Measurements from ENCODE around the gene PPHLN1. TPM values are rescaled to one million over a fixed set of nuclear protein-coding genes. Genes with fewer than 3 reads are reported as not detected.
"Not testable (repeated sequence)": the region's sequence is repeated elsewhere in the genome, so short reads cannot be mapped to it uniquely, and the experiment has no call there.

Gene PPHLN1
- total and polyA plus RNA-seq, 2 donors (not counting 1 experiment from before 2014, with no cell fraction given): 48.8 to 104 TPM

DNA sequence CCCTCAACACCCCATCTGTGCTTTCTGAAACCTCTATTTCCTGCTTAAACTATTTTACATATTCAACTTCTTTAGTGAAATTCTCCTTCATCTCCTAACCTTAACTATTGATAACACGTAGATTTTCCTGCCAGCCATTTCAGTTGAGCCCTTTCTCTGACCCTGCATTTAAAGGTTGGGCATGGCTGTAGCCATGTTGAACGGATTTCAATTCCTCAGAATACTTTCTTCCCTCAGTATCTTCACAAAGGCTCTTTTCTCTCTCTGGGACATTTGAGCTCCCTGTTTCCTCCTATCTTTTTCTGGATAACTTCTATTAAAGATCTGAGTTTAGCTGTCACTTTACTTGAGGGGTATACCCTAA, 1.2 kb downstream of the PPHLN1 start:
- H3K27me3 Mint-ChIP-seq: no peaks in the 10 kb centered on the region
- Histone ChIP-seq H3K9ac (ENCODE audit: low read length) (peak overlapping the region; percentile 84), H3K27ac (ENCODE audit: low read length in 2 of 2) (peak overlapping the region; percentile 64 to 92), H3K27me3 (replicated peaks in 1 of 4; ENCODE audit: control extremely low read depth in 1 of 4, control insufficient read depth in 3 of 4, insufficient read depth in 4 of 4, low read length in 3 of 4) (no peaks in the 10 kb centered on the region), H3K79me2 (ENCODE audit: control insufficient read depth, insufficient read depth, low read length) (peaks cover 70% of the 10 kb centered on the region), H3K4me2 (replicated peaks; ENCODE audit: low read depth, low read length, poor library complexity, severe bottlenecking) (peak overlapping the region; percentile 78), H4K20me1 (ENCODE audit: control insufficient read depth, insufficient read depth, low read length, poor library complexity, severe bottlenecking) (peaks cover 41% of the 10 kb centered on the region), H3K36me3 (replicated peaks in 1 of 2; ENCODE audit: control extremely low read depth in 1 of 2, control insufficient read depth in 1 of 2, extremely low read depth in 1 of 2, insufficient read depth in 2 of 2, low read length in 1 of 2) (peaks cover 0 to 1% of the 10 kb centered on the region in 2 experiments), H2AFZ (ENCODE audit: insufficient read depth, low read depth, low read length, poor library complexity, severe bottlenecking) (peak overlapping the region; percentile 81), H3K4me1 (ENCODE audit: control insufficient read depth in 2 of 2, insufficient read depth in 2 of 2, low read length in 2 of 2) (peaks cover 35 to 39% of the 10 kb centered on the region in 2 donors), H3K4me3 (ENCODE audit: control extremely low read depth in 1 of 5, extremely low read depth in 1 of 5, insufficient read depth in 1 of 5, low read depth in 2 of 5, low read length in 4 of 5) (peak overlapping the region; percentile 60 to 98 (median 84)), H3K9me3 (ENCODE audit: control extremely low read depth in 1 of 3, control insufficient read depth in 2 of 3, insufficient read depth in 1 of 3, low read length in 2 of 3) (no peaks in the 10 kb centered on the region)
- POLR2A ChIA-PET: interaction anchor here (0.6 kb wide), 1 partner anchor 88 kb away, joined by 3 read pairs; no protein-coding TSS in a partner anchor
- ATAC-seq (ENCODE audit: low read depth): no peak
- H3K4me3 Mint-ChIP-seq: peak overlapping the region; percentile 95
- CTCF ChIA-PET: interaction anchor here (1.5 kb wide), 1 partner anchor 45 kb away, joined by 4 read pairs; no protein-coding TSS in a partner anchor
- H3K4me1 Mint-ChIP-seq: peaks cover 66% of the 10 kb centered on the region
- no peaks in the 10 kb centered on the region for H3K9me3 Mint-ChIP-seq (ENCODE audit: insufficient read depth)
- no peak for DNase-seq
- WGBS (ENCODE audit: insufficient coverage): 14% methylated on average over 1 of the region's 2 CpGs
- intact Hi-C loops (cut with micrococcal nuclease): loop anchor here (2.0 to 10.0 kb wide), 4 partner anchors 140 to 1428 kb away; partner anchors contain the start of genes GXYLT1, IRAK4 and PUS7L
- TF ChIP-seq EZH2 (IDR thresholded peaks at IDR 0.05; ENCODE audit: borderline replicate concordance, insufficient read depth, low read depth, low read length, poor library complexity, severe bottlenecking): no peak
- TF ChIP-seq, protein P1, sequence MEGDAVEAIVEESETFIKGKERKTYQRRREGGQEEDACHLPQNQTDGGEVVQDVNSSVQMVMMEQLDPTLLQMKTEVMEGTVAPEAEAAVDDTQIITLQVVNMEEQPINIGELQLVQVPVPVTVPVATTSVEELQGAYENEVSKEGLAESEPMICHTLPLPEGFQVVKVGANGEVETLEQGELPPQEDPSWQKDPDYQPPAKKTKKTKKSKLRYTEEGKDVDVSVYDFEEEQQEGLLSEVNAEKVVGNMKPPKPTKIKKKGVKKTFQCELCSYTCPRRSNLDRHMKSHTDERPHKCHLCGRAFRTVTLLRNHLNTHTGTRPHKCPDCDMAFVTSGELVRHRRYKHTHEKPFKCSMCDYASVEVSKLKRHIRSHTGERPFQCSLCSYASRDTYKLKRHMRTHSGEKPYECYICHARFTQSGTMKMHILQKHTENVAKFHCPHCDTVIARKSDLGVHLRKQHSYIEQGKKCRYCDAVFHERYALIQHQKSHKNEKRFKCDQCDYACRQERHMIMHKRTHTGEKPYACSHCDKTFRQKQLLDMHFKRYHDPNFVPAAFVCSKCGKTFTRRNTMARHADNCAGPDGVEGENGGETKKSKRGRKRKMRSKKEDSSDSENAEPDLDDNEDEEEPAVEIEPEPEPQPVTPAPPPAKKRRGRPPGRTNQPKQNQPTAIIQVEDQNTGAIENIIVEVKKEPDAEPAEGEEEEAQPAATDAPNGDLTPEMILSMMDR (IDR thresholded peaks at IDR 0.05): no peak
- peak overlapping the region; percentile 96 for H3K27ac Mint-ChIP-seq

DNA sequence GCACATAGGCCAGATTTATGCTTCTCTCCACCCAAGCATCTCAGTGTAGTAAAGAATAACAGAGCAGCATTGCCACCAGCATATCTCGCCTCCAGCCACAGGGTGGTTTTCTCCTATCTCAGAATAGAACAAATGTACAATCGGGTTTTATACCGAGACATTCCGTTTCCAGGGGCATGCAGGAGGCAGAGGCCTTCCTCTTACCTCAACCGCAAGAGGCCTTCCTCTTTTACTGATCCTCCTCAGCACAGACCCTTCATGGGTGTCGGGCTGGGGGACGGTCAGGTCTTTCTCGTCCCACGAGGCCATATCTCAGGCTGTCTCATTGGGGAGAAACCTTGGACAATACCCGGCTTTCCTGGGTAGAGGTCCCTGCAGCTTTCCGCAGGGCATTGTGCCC, 4.1 kb downstream of the PPHLN1 start:
- H3K9ac ChIP-seq (ENCODE audit: low read length); H3K36me3 ChIP-seq (replicated peaks in 1 of 2; ENCODE audit: control extremely low read depth in 1 of 2, control insufficient read depth in 1 of 2, extremely low read depth in 1 of 2, insufficient read depth in 2 of 2, low read length in 1 of 2); H3K9me3 ChIP-seq (ENCODE audit: control extremely low read depth in 1 of 3, control insufficient read depth in 2 of 3, insufficient read depth in 1 of 3, low read length in 2 of 3); H3K9me3 Mint-ChIP-seq (ENCODE audit: insufficient read depth); H3K4me3 ChIP-seq (ENCODE audit: control extremely low read depth in 1 of 5, extremely low read depth in 1 of 5, insufficient read depth in 1 of 5, low read depth in 2 of 5, low read length in 4 of 5); H3K27me3 Mint-ChIP-seq; CTCF ChIA-PET; H3K27ac ChIP-seq (ENCODE audit: low read length in 2 of 2); ATAC-seq (ENCODE audit: low read depth); POLR2A ChIA-PET; H3K27me3 ChIP-seq (replicated peaks in 1 of 4; ENCODE audit: control extremely low read depth in 1 of 4, control insufficient read depth in 3 of 4, insufficient read depth in 4 of 4, low read length in 3 of 4); H3K4me2 ChIP-seq (replicated peaks; ENCODE audit: low read depth, low read length, poor library complexity, severe bottlenecking); H2AFZ ChIP-seq (ENCODE audit: insufficient read depth, low read depth, low read length, poor library complexity, severe bottlenecking): not testable (repeated sequence)
- H3K4me3 Mint-ChIP-seq: peak overlapping the region; percentile 62
- intact Hi-C loops (cut with micrococcal nuclease): loop anchor here (5.0 kb wide), 2 partner anchors 42 to 1068 kb away; no protein-coding TSS in a partner anchor
- 57% methylated on average over 9 of the region's 11 CpGs for WGBS (ENCODE audit: insufficient coverage)
- Histone ChIP-seq H3K79me2 (ENCODE audit: control insufficient read depth, insufficient read depth, low read length) (peaks cover 98% of the 10 kb centered on the region), H3K4me1 (ENCODE audit: control insufficient read depth in 2 of 2, insufficient read depth in 2 of 2, low read length in 2 of 2) (peaks cover 34 to 35% of the 10 kb centered on the region in 2 donors), H4K20me1 (ENCODE audit: control insufficient read depth, insufficient read depth, low read length, poor library complexity, severe bottlenecking) (peaks cover 57% of the 10 kb centered on the region)
- peak; percentile 38 for DNase-seq
- peaks cover 75% of the 10 kb centered on the region for H3K4me1 Mint-ChIP-seq
- H3K27ac Mint-ChIP-seq: peak overlapping the region; percentile 64

Measured in B cell (primary cell).